Subcutaneous preadipocyte (primary cell): ENCODE data around the gene GAGE12E. TPM values are rescaled to one million over a fixed set of nuclear protein-coding genes. Genes with fewer than 3 reads are reported as not detected.

Experiments
- small RNA-seq: library from RNA; depleted of rRNA; stranded (forward); fragments of <200 nt; gene quantifications from one replicate; pipeline ENCODE3, GENCODE V24; 2012
- total RNA-seq: library from RNA; depleted of rRNA; stranded (reverse); fragments of >200 nt; gene quantifications from 2 replicates; pipeline ENCODE4 v1.2.3, GENCODE V29; 2012

The GAGE12E gene
- total RNA-seq: not detected in 2 replicates

GRCh38 chrX:49550989-49551388 is at the start of gene GAGE12E:
Gene GAGE12E (plus strand): TSS chrX:49551289. CDS start chrX:49552444, 1,155 bp downstream.

GRCh38 chrX:49531877-49532276 is 19.2 kb upstream of the GAGE12E start, which contains the start of gene GAGE12C:
Gene GAGE12C (plus strand): TSS chrX:49532177. CDS start chrX:49533332, 1,155 bp downstream.

GRCh38 chrX:49541433-49541832 is 9.7 kb upstream of the GAGE12E start, which contains the start of gene GAGE12D:
Gene GAGE12D (plus strand): TSS chrX:49541733. CDS start chrX:49542888, 1,155 bp downstream.

GRCh38 chrX:49560542-49560941 is 9.5 kb downstream of the GAGE12E start, which contains the start of gene GAGE12F:
Gene GAGE12F (plus strand): TSS chrX:49560842. CDS start chrX:49561997, 1,155 bp downstream.

GRCh38 chrX:49570100-49570499 is 19.0 kb downstream of the GAGE12E start, which contains the start of gene GAGE12G:
Gene GAGE12G (plus strand): TSS chrX:49570400. CDS start chrX:49571555, 1,155 bp downstream.

GRCh38 chrX:49579649-49580048 is 28.6 kb downstream of the GAGE12E start, which contains the start of gene GAGE12H:
Gene GAGE12H (plus strand): TSS chrX:49579949. CDS start chrX:49581104, 1,155 bp downstream.

GRCh38 chrX:49589196-49589595 is 38.1 kb downstream of the GAGE12E start, which contains the start of gene GAGE2A:
Gene GAGE2A (plus strand): TSS chrX:49589496. CDS start chrX:49590651, 1,155 bp downstream.

GRCh38 chrX:49598720-49599119 is 47.6 kb downstream of the GAGE12E start, which contains the start of gene GAGE1:
Gene GAGE1 (plus strand): TSS chrX:49599020. CDS start chrX:49600175, 1,155 bp downstream.

Small RNAs within 50 kb of the gene (small RNA-seq; reads per million reads assigned to genes)
- not detected for gene GAGE12B

Other genes with a start within 250 kb of the GAGE12E start
- gene GAGE10, start 247.6 kb upstream of the GAGE12E start, total RNA-seq: not detected in 2 replicates
- gene GAGE12J, start 229.3 kb upstream of the GAGE12E start, total RNA-seq: not detected in 2 replicates
- gene GAGE13, start 219.7 kb upstream of the GAGE12E start, total RNA-seq: not detected in 2 replicates
- gene GAGE12C, start 19.1 kb upstream of the GAGE12E start, total RNA-seq: not detected in 2 replicates
- gene GAGE12D, start 9.6 kb upstream of the GAGE12E start, total RNA-seq: not detected in 2 replicates
- not detected in 2 replicates for gene GAGE12F, start 9.6 kb downstream of the GAGE12E start, total RNA-seq
- gene GAGE12G, start 19.1 kb downstream of the GAGE12E start, total RNA-seq: not detected in 2 replicates
- not detected in 2 replicates for gene GAGE12H, start 28.7 kb downstream of the GAGE12E start, total RNA-seq
- gene GAGE2A, start 38.2 kb downstream of the GAGE12E start, total RNA-seq: not detected in 2 replicates
- not detected in 2 replicates for gene GAGE1, start 47.7 kb downstream of the GAGE12E start, total RNA-seq
- not detected in 2 replicates for gene PAGE1, start 144.7 kb downstream of the GAGE12E start, total RNA-seq